T-helper 22 cell (primary cell): ENCODE results near the gene ARL17A.
"Not testable (repeated sequence)": the region's sequence is repeated elsewhere in the genome, so short reads cannot be mapped to it uniquely, and the experiment has no call there.

Experiments
- DNase-seq: peaks from one replicate; pipeline ENCODE4 v3.0.0-alpha.2; 2020; ENCODE audit warnings: low read depth

The ARL17A gene

GRCh38 chr17:46579083-46580075 is at the start of gene ARL17A:
Gene ARL17A, minus strand, starts transcription at chr17:46579691. Its CDS starts 3,369 bp downstream, at chr17:46576322.
- peak; percentile 78 for DNase-seq

DNA sequence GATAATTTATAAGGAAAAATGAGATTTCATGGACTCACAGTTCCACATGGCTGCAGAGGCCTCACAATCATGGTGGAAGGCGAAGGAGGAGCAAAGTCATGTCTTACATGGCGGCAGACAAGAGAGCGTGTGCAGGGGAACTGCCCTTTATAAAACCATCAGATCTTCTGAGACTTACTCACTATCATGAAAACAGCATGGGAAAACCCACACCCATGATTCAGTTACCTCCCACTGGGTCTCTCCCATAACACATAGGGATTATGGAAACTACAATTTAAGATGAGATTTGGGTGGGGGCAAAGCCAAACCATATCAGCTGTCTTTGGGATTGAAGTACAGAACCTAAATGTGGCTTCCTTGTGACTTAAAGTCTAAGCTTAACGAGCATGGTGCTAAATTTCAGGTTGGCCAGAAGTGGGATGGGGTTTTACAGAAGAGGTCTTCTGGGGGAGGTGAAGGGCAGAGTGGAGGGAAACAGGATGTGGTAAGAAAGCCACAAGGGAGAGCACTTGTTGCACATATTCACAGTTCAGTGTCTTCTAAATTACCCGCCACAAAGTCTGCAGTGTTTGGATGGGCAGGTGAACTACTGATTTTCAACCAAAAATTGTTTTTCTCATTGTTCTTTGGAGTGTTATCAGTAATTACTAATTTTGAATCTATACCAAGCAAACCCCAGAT is 49.4 kb upstream of the ARL17A start:
- not testable (repeated sequence) for DNase-seq

- not testable (repeated sequence) for DNase-seq
Observed at GRCh38 chr17:46627452-46627851, 48.0 kb upstream of the ARL17A start.

DNA sequence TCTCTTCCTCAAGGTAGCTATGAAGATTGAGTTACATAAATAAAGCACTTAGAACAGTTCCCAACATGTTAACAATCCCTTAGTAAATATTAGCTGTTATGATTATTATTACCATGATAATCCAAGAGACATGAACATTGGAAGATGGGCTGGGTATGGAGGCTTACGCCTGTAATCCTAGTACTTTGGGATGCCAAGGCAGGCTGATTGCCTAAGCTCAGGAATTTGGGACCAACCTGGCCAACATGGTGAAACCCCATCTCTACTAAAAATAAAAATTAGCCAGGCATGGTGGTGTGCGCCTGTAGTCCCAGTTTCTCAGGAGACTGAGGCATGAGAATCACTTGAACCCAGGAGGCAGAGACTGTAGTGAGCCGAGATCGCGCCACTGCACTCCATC is 45.2 kb upstream of the ARL17A start:
- not testable (repeated sequence) for DNase-seq

DNA sequence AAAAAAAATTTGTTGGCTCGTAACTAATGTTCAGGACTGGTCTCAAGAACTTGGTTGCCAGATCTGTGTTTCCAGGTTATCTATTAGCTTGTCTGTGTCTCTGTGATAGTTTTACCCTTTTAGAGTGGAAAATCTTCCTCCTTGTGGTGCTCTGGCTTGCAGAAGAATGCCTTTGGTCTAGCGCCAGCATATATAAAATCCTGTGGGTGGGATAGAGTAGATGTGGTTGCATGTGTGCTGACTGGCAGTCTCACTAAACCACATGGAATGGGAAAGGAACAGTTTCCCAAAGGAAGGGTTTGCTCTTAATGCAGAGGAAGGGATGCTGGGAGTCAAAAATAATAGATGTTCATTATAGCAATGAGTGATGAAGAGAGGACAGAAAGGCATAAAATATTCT is 44.3 kb upstream of the ARL17A start:
- DNase-seq: not testable (repeated sequence)

DNA sequence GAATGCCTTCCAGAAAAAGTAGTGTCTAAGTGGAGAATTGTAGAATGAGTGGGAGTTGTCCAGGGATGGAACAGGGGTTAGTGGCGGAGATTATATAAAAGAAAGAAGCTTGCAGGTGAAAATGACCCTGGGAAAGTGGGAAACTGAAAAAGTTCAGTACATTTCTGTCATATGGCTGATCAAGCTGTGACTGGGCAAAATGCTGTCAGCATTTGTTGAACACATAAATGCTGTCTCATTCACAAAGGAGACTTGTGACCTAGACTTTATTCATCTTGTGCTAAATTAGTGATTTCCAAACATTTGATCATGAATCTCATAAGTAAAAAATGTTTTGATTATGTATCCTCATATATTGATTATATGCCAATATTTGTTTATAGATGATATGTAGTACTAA is 39.5 kb upstream of the ARL17A start:
- DNase-seq: not testable (repeated sequence)

- DNase-seq: not testable (repeated sequence)
Observed at GRCh38 chr17:46617121-46617520, 37.6 kb upstream of the ARL17A start.

DNA sequence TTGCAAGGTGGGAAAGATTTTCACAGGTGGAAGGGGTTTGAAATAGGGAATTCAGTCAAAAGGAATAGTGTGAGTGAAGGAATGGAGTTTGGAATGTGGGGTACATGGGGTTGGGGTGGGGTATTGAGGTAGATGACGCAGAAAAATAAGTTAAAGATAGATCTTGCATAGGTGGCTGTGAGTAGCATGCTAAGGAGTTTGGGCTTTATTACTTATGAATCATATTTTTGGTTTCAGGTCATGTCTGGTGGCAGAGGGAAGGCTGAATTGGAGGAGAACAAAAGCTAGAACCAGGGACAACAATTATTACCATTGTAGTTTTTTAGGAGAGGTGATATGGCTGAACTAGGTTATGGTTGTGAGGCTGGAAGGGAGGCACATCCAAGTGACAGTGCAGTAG is 34.4 kb upstream of the ARL17A start:
- not testable (repeated sequence) for DNase-seq

DNA sequence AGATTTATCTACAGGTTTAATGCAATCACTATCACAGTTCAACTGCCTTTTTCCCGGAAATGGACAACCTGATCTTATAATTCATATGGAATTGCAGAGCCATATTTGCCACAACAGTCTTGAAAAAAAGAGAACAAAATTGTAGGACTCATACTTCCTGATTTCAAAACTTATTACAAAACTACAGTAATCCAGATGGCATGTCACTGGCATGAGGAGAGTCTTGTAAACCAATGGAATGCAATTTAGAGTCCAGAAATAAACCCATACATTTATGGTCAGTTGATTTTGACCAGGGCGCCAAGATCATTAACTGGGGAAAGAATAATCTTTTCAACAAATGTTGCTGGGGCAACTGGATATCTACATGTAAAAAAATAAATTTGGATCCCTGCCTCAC is 31.8 kb upstream of the ARL17A start:
- DNase-seq: not testable (repeated sequence)

DNA sequence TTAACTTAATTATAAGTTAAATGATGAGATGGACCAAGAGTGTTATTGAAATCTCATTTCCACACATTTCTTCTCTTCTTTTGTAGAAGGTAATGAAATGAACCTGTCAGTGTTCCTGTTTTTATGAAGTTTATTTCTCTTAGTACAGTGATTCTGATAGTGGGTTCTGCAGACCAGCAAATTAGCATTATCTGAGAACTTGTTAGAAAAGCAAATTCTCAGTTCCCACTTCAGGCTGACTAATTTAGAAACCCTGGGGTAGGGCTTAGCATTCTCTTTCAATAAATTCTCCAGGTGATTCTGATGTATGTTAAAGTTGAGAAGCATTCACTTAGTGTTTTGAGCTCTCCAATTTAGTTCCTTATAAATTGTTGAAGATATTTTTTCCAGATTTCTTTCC is 23.6 kb upstream of the ARL17A start:
- not testable (repeated sequence) for DNase-seq

DNA sequence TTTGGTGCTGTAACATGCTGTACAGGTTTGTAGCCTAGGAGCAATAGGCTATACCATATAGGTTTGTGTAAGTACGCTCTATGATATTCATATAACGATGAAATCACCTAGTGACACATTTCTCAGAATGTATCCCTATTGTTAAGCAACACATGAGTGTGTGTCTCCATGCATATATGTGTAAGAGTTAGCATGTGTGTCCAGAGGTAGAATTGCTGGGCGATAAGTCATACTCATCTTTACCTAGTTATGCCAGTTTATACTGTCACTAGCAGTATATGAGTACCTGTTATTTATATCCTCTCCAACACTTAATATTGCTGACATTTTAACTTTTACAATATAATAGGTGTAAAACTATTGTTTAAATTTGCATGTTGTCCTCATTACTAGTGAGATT is 21.3 kb upstream of the ARL17A start:
- not testable (repeated sequence) for DNase-seq

DNA sequence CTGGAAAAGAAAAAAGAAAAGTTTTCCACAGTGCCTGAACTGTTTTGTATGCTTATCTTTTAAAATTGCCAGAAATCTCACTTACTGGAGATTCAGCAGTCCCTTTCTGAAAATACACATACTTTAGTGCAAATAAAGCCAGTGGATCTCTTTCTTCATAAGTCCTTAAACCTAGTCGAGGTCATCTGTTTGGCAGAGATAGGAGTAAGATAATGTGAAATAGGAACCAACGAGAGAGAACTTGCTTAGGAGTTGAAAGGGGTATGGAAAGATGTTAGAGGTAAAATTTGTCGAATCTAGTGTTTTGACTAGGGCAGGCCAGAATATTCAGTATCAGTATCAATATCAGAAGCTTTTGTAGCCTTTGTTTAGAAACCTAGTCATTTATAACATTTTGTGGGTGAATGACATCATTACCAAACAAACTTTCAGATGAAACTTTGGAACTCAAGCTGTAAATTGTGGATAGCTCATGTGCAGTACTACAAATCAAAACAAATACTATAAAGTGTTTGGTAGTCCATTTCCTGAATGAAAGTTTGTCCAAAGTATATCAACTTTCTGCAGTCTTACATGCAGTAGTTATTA is 18.9 kb upstream of the ARL17A start:
- DNase-seq: not testable (repeated sequence)

- not testable (repeated sequence) for DNase-seq
Observed at GRCh38 chr17:46591332-46591731, 11.8 kb upstream of the ARL17A start.

DNA sequence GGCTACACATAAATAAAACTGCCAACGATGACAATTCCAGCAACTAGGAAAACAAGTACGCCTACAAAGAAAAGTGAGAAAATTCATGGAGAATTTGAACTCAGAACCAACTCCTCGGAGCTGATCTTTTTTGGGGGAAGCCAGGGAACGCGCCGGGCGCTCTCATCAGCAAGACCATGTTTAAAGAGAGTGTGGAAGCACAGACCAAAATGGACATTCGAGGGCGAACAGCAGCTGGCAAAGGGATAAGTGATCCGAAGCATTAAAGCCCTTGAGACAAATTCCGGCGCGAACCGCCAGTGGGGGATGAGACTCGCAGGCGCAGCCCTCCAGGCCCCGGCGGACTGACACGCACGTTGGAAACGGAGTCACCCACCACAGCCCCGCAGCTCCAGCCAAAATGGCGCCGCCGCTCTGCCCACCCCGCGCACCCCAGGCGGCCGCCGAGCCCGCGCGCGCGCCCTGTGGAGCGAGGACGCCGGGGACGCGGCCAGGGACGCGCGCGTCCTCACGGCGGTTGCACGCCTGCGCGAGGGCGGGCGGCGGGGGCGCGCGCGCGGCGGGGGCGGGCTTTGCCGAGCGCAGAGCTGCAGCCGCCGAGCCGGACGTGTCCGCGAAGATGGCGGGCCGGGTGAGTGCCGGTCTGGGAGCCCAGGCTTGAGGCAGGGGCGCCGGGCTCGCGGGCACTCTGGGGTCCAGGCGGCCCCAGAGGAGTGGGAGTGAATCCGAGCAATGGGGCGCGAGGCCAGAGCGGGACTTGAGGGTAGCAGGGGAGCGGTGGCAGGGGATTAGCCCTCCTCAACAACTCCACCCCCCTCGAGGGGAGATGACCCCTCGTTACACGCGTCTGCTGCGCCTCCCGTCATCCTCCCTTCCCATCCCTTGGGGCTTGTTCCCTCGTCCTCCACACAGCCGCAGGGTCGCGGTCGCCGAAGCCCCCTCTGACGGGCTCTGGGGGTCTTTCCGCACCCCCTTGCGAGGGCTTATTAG is 11.0 kb upstream of the ARL17A start, which contains the start of gene NSF:
Gene NSF (plus strand): TSS at position 513 of the 990 bp plus-strand sequence. CDS start 107 bp downstream, at position 620.
- DNase-seq: not testable (repeated sequence)

- DNase-seq: not testable (repeated sequence)
Observed at GRCh38 chr17:46585444-46585843, 6.0 kb upstream of the ARL17A start.

GRCh38 chr17:46580082-46580481 is 591 bp upstream of the ARL17A start:
- DNase-seq: not testable (repeated sequence)

DNA sequence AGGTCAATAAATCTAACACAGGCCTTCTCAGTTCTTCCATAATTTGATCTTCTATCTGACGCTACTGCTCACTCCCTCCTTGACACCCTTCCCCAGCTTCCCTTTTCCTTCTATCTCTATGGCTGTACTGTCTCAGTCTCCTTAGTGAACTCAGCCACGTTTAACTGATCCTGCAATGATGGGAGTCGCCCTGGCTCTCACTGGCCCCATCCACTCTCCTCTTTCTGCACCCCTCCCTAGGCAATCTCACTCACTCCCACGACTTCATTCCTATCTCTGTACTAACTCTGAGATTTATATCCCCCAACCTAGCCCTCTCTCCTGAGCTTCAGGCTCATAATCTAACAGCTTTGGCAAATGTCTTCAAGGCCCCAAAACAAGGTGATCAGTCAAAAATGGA is 7.7 kb downstream of the ARL17A start:
- DNase-seq: not testable (repeated sequence)

- DNase-seq: not testable (repeated sequence)
Observed at GRCh38 chr17:46566980-46567379, 12.5 kb downstream of the ARL17A start.

- DNase-seq: not testable (repeated sequence)
Observed at GRCh38 chr17:46566284-46566683, 13.2 kb downstream of the ARL17A start.

DNA sequence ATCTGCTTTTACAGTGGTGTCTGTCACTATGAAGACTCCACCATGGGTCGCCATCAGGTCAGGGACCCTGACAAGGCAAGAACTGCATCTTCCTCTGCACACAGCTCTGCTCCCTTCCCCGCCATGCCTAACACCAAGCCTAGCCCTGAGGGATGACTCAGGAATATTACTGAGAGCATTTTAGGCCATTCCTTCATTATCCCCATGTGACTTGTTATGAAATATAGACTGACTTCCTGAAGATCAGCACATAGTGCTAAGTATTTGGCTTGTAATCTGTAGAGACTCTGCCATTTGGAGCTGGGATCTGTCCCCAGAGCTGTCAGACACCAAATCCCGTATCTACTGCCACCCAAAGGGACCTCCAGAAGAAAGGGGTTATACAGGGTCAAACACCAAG is 19.4 kb downstream of the ARL17A start:
- not testable (repeated sequence) for DNase-seq

DNA sequence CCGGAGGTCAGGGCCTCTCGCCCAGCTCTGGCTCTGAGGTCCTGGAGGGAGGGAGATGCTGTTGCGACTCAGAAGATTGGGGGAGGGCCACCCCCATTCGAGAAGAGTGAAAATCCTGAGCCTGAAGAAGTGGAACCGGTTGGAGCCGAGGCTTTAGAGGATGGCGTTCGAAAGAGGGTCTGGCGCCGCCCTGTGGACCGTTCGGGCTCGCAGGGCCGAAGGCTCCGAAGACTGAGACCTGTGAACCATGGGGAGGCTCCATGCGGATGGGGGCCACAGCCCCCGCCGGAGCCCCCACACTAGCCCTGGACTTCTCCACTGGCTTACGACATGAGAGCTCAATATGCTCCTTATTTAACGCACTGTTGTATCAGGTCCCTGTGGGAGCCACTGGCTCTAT is 20.3 kb downstream of the ARL17A start:
- not testable (repeated sequence) for DNase-seq
